A673 (cell line): Measurements from ENCODE around the gene HOXB9. TPM values are rescaled to one million over a fixed set of nuclear protein-coding genes. Genes with fewer than 3 reads are reported as not detected.

Experiments used
- BruUV-seq: library from RNA; stranded (reverse); fragments of 400-500 nt; replicated peaks from 2 replicates; lab custom pipeline; 2021; lab: Mats Ljungman, UMichigan
- CTCF ChIA-PET: fragments of 300-600 bp; sonication (Branson Sonifier 250); formaldehyde crosslinking; loops from one replicate; lab custom pipeline; 2022; ENCODE audit warnings: antibody characterized with exemption; lab: Charles Lee
- POLR2A ChIA-PET: fragments of 300-600 bp; sonication (Branson Sonifier 250); formaldehyde crosslinking; loops from one replicate; lab custom pipeline; 2022; ENCODE audit warnings: antibody characterized with exemption; ENCODE audit not compliant: low non-redundant PET; lab: Charles Lee
- DNase-seq: peaks from one replicate; pipeline ENCODE4 v3.0.0-alpha.2; 2015; ENCODE audit warnings: low spot score
- H3K27ac ChIP-seq: fragments of 200-600 bp; sonication (generic); 2 replicates; pipeline ENCODE4 v1.5.1; 2016; ENCODE audit warnings: mixed run types, low read depth, mild to moderate bottlenecking, mixed read lengths, antibody characterized with exemption, low read length; ENCODE audit not compliant: poor library complexity, severe bottlenecking
- H3K27me3 ChIP-seq: fragments of 200-600 bp; sonication (generic); replicated peaks from 2 replicates; pipeline ENCODE4 v1.6.1; 2017; ENCODE audit warnings: mixed run types, low read depth, mild to moderate bottlenecking, mixed read lengths, antibody characterized with exemption, low read length; ENCODE audit not compliant: insufficient read depth, poor library complexity
- H3K36me3 ChIP-seq: fragments of 200-600 bp; sonication (generic); 2 replicates; pipeline ENCODE4 v1.6.1; 2016; ENCODE audit warnings: mixed run types, mild to moderate bottlenecking, mixed read lengths, antibody characterized with exemption, low read length; ENCODE audit not compliant: insufficient read depth, poor library complexity, severe bottlenecking
- H3K4me1 ChIP-seq: fragments of 200-600 bp; sonication (generic); 2 replicates; pipeline ENCODE4 v1.6.1; 2017; ENCODE audit warnings: mixed run types, mild to moderate bottlenecking, mixed read lengths, antibody characterized with exemption, low read length; ENCODE audit not compliant: insufficient read depth, poor library complexity, severe bottlenecking
- H3K4me3 ChIP-seq: fragments of 200-600 bp; sonication (generic); 2 replicates; pipeline ENCODE4 v1.5.1; 2016; ENCODE audit warnings: low read depth, mixed run types, mild to moderate bottlenecking, mixed read lengths, low read length; ENCODE audit not compliant: poor library complexity, severe bottlenecking
- H3K9me3 ChIP-seq: fragments of 200-600 bp; sonication (generic); 2 replicates; pipeline ENCODE4 v1.6.1; 2016; ENCODE audit warnings: mixed run types, low read depth, mild to moderate bottlenecking, mixed read lengths, antibody characterized with exemption, low read length; ENCODE audit not compliant: poor library complexity, severe bottlenecking
- EZH2 ChIP-seq: fragments of 200-600 bp; sonication (generic); IDR thresholded peaks from 2 replicates; pipeline ENCODE4 v1.6.1; 2017; ENCODE audit warnings: borderline replicate concordance, low read depth, mild to moderate bottlenecking, mixed read lengths, antibody characterized with exemption, low read length; ENCODE audit not compliant: poor library complexity, severe bottlenecking
- intact Hi-C: fragments of 100-400 bp; cut with micrococcal nuclease; formaldehyde crosslinking; loops from one replicate; pipeline ENCODE4 v1.10.0; 2022; ENCODE audit not compliant: unreplicated experiment
- total RNA-seq: library from RNA; stranded (reverse); gene quantifications from 2 replicates; pipeline ENCODE4 v1.2.3, GENCODE V29; 2021
- TF ChIP-seq, protein P1 (sequence below): fragments of 300-800, 200-600 bp; sonication (generic); conservative IDR thresholded peaks from 2 replicates; pipeline ENCODE4 v1.5.1; 2017; ENCODE audit warnings: low read depth, mild to moderate bottlenecking, antibody characterized with exemption, low read length, moderate library complexity, mixed read lengths

HOXB9 gene
- total RNA-seq, 1 experiment from 2014 or later = 8.2 TPM

GRCh38 chr17:48629411-48629759 lies 3.2 kb upstream of the HOXB9 start:
- Histone ChIP-seq H3K27me3 (no peaks in the 10 kb centered on the region), H3K9me3 (no peaks in the 10 kb centered on the region), H3K4me3 (no peak overlapping the region), H3K36me3 (no peaks in the 10 kb centered on the region), H3K27ac (no peak overlapping the region), H3K4me1 (peaks cover 12% of the 10 kb centered on the region)
- TF ChIP-seq, protein P1, sequence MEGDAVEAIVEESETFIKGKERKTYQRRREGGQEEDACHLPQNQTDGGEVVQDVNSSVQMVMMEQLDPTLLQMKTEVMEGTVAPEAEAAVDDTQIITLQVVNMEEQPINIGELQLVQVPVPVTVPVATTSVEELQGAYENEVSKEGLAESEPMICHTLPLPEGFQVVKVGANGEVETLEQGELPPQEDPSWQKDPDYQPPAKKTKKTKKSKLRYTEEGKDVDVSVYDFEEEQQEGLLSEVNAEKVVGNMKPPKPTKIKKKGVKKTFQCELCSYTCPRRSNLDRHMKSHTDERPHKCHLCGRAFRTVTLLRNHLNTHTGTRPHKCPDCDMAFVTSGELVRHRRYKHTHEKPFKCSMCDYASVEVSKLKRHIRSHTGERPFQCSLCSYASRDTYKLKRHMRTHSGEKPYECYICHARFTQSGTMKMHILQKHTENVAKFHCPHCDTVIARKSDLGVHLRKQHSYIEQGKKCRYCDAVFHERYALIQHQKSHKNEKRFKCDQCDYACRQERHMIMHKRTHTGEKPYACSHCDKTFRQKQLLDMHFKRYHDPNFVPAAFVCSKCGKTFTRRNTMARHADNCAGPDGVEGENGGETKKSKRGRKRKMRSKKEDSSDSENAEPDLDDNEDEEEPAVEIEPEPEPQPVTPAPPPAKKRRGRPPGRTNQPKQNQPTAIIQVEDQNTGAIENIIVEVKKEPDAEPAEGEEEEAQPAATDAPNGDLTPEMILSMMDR = no peak
- no peak for TF ChIP-seq EZH2
- no TSS peak for BruUV-seq
- no peak for DNase-seq
- POLR2A ChIA-PET = no interaction called here
- CTCF ChIA-PET = no interaction called here
- intact Hi-C loops = no loop called here

DNA sequence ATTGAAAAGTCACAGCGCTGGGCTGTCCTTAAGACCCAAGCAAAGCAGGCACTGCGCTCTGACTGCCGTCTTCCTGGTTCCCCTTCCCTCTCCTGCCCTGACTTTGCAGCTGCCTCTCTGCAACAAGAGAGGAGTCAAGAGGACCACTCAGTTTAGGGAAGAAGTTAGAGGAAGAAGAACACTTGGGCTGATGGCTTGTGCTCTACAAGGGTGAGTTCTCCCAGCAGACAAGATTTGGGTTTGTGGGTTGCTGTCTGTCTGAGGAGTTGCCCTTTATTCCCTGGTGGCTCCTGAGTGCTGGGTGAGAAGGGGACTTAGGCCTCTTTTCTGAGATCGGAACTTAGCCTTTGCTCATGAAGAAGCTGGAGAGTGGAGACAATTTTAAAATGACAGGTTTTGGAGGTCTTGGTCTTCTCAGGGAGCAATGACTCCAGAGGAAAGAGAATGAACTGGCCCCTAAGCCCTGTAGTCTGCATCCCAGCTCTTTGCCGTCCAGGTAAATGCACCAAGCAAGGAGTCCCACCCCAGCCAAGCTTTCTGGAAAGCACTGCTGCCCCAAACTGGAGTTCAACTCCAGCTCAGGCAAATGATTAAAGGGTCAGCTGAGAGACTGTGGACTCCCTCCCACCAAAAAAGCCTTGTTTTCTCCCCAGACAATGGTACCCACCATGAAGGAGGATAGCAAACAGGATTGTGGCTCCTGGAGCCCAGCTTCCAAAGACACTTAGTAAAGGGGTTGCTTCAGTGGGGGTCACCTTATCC lies 2.7 kb upstream of the HOXB9 start:
- Histone ChIP-seq H3K27me3 (no peaks in the 10 kb centered on the region), H3K27ac (no peak overlapping the region), H3K36me3 (no peaks in the 10 kb centered on the region), H3K9me3 (no peaks in the 10 kb centered on the region), H3K4me3 (no peak overlapping the region), H3K4me1 (peaks cover 18% of the 10 kb centered on the region)
- no peak for DNase-seq
- BruUV-seq = no TSS peak
- intact Hi-C loops = no loop called here
- ChIA-PET POLR2A (interaction anchor here (0.7 kb wide), 1 partner anchor 405 kb away, joined by 4 read pairs; no protein-coding TSS in a partner anchor), CTCF (interaction anchor here (0.6 kb wide), 1 partner anchor 247 kb away, joined by 3 read pairs; no protein-coding TSS in a partner anchor)
- TF ChIP-seq, protein P1 = no peak
- TF ChIP-seq EZH2 = no peak

GRCh38 chr17:48627623-48628521 lies 1.7 kb upstream of the HOXB9 start:
- BruUV-seq = no TSS peak
- peaks cover 20% of the 10 kb centered on the region for H3K4me1 ChIP-seq
- H3K9me3 ChIP-seq = no peaks in the 10 kb centered on the region
- no peaks in the 10 kb centered on the region for H3K27me3 ChIP-seq
- ChIA-PET POLR2A (interaction anchor here (0.7 kb wide), 1 partner anchor 404 kb away, joined by 4 read pairs; no protein-coding TSS in a partner anchor), CTCF (no interaction called here)
- H3K36me3 ChIP-seq = no peaks in the 10 kb centered on the region
- intact Hi-C loops = no loop called here
- TF ChIP-seq, protein P1 = no peak
- no peak for TF ChIP-seq EZH2
- no peak for DNase-seq
- H3K27ac ChIP-seq = no peak overlapping the region
- no peak overlapping the region for H3K4me3 ChIP-seq
